DND-41 (cell line): ENCODE data around the gene PLEKHM3.

Experiments used
- ATAC-seq: fragments of 200-7000 bp; cut with Tn5 transposase; 3 replicates; pipeline ENCODE4 v1.9.1; 2021; ENCODE audit warnings: low read depth; ENCODE audit not compliant: insufficient read depth
- DNase-seq: peaks from one replicate; pipeline ENCODE4 v3.0.0-alpha.2; 2020
- H2AFZ ChIP-seq: 2 replicates; pipeline ENCODE4 v1.6.0; 2012; ENCODE audit warnings: low read depth, low read length
- H3K27ac ChIP-seq: 2 replicates; pipeline ENCODE4 v1.5.1; 2012; ENCODE audit warnings: low read length, inconsistent platforms
- H3K27me3 ChIP-seq: fragments of 200-600 bp; sonication (generic); 2 replicates; pipeline ENCODE4 v1.6.0; 2012; ENCODE audit warnings: low read length, mild to moderate bottlenecking, inconsistent platforms; ENCODE audit not compliant: insufficient read depth, poor library complexity
- H3K36me3 ChIP-seq: 2 replicates; pipeline ENCODE4 v1.5.1; 2012; ENCODE audit warnings: low read length, inconsistent platforms; ENCODE audit not compliant: insufficient read depth
- H3K4me1 ChIP-seq: 2 replicates; pipeline ENCODE4 v1.5.1; 2012; ENCODE audit warnings: mild to moderate bottlenecking, low read length; ENCODE audit not compliant: insufficient read depth
- H3K4me2 ChIP-seq: 2 replicates; pipeline ENCODE4 v1.6.0; 2012; ENCODE audit warnings: mild to moderate bottlenecking, moderate library complexity, low read length, inconsistent platforms; ENCODE audit not compliant: insufficient read depth
- H3K4me3 ChIP-seq, 2 experiments: fragments of 200-600 bp in 1 of 2; shearing (Covaris generic) in 1 of 2; 2 replicates each; pipeline ENCODE4 v1.5.1; 2012 to 2016; ENCODE audit warnings: inconsistent platforms in 2 of 2, low read length in 2 of 2, mild to moderate bottlenecking in 2 of 2, low read depth in 1 of 2, moderate library complexity in 1 of 2
- H3K79me2 ChIP-seq: 2 replicates; pipeline ENCODE4 v1.6.0; 2012; ENCODE audit warnings: low read length, inconsistent platforms; ENCODE audit not compliant: insufficient read depth
- H3K9ac ChIP-seq: 2 replicates; pipeline ENCODE4 v1.6.0; 2012; ENCODE audit warnings: low read depth, mild to moderate bottlenecking, inconsistent platforms, low read length, moderate library complexity
- H3K9me3 ChIP-seq: 2 replicates; pipeline ENCODE4 v1.5.1; 2012; ENCODE audit warnings: low read length, moderate library complexity, mild to moderate bottlenecking, inconsistent platforms; ENCODE audit not compliant: insufficient read depth, severe bottlenecking
- H4K20me1 ChIP-seq: 2 replicates; pipeline ENCODE4 v1.6.0; 2012; ENCODE audit warnings: low read length; ENCODE audit not compliant: insufficient read depth
- EZH2 ChIP-seq: IDR thresholded peaks from 3 replicates; pipeline ENCODE4 v1.6.1; 2012; ENCODE audit warnings: borderline replicate concordance, low read depth, mild to moderate bottlenecking, moderate library complexity, low read length, inconsistent platforms; ENCODE audit not compliant: severe bottlenecking
- TF ChIP-seq, protein P1 (sequence below): IDR thresholded peaks from 2 replicates; pipeline ENCODE4 v1.5.1; 2012; ENCODE audit warnings: borderline replicate concordance, low read length, moderate library complexity, mild to moderate bottlenecking; ENCODE audit not compliant: poor library complexity, severe bottlenecking; ENCODE audit errors: extremely low read depth

Gene PLEKHM3

DNA sequence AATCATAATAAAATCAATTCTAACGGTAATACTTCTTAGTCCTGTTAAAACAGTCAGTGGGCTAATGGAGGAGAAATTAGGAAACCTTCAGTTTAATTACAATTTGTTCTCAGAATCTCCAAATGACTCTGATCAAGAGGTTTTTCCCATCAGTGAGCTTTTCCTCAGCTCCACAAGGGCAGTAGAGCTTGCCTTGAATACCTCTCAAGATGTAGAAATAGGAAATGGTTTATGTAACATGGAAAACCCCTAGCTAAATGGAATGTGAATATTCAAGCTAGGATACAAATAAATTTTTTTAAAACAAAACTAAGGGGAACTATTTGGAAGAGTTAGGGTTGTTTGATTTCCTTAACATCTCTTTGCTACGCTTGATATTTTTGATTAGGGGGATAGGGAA is 87.5 kb downstream of the PLEKHM3 start:
- no peaks in the 10 kb centered on the region for H3K27me3 ChIP-seq
- H3K4me1 ChIP-seq: no peaks in the 10 kb centered on the region
- H3K36me3 ChIP-seq: no peaks in the 10 kb centered on the region
- H3K4me2 ChIP-seq: no peak overlapping the region
- H3K27ac ChIP-seq: no peak overlapping the region
- DNase-seq: no peak
- H3K4me3 ChIP-seq: no peak overlapping the region
- no peaks in the 10 kb centered on the region for H3K9me3 ChIP-seq
- no peak for ATAC-seq
- H3K79me2 ChIP-seq: no peaks in the 10 kb centered on the region
- TF ChIP-seq, protein P1, sequence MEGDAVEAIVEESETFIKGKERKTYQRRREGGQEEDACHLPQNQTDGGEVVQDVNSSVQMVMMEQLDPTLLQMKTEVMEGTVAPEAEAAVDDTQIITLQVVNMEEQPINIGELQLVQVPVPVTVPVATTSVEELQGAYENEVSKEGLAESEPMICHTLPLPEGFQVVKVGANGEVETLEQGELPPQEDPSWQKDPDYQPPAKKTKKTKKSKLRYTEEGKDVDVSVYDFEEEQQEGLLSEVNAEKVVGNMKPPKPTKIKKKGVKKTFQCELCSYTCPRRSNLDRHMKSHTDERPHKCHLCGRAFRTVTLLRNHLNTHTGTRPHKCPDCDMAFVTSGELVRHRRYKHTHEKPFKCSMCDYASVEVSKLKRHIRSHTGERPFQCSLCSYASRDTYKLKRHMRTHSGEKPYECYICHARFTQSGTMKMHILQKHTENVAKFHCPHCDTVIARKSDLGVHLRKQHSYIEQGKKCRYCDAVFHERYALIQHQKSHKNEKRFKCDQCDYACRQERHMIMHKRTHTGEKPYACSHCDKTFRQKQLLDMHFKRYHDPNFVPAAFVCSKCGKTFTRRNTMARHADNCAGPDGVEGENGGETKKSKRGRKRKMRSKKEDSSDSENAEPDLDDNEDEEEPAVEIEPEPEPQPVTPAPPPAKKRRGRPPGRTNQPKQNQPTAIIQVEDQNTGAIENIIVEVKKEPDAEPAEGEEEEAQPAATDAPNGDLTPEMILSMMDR: no peak
- no peaks in the 10 kb centered on the region for H4K20me1 ChIP-seq
- H2AFZ ChIP-seq: no peak overlapping the region
- H3K9ac ChIP-seq: no peak overlapping the region

DNA sequence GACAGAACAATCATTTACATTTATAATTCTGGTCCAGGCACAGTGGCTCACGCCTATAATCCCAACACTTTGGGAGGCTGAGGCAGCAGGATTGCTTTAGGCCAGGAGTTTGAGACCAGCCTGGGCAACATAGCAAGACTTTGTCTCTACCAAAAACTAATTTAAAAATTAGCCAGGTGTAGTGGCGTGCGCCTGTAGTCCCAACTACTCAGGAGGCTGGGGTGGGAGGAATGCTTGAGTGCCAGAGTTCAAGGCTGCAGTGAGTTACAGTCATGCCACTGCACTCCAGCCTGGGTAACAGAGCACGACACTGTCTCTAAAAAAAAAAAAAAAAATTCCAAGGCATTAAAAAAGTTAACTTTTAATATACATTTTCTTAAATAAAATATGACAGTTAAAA is 88.1 kb downstream of the PLEKHM3 start:
- Histone ChIP-seq H3K79me2 (no peaks in the 10 kb centered on the region), H3K36me3 (no peaks in the 10 kb centered on the region), H3K4me1 (no peaks in the 10 kb centered on the region), H4K20me1 (no peaks in the 10 kb centered on the region), H3K9me3 (no peaks in the 10 kb centered on the region), H3K4me3 (no peak overlapping the region), H3K4me2 (no peak overlapping the region), H3K27ac (no peak overlapping the region), H3K9ac (no peak overlapping the region), H2AFZ (no peak overlapping the region), H3K27me3 (no peaks in the 10 kb centered on the region)
- DNase-seq (no peak), ATAC-seq (no peak)
- TF ChIP-seq EZH2: no peak
- TF ChIP-seq, protein P1: no peak

DNA sequence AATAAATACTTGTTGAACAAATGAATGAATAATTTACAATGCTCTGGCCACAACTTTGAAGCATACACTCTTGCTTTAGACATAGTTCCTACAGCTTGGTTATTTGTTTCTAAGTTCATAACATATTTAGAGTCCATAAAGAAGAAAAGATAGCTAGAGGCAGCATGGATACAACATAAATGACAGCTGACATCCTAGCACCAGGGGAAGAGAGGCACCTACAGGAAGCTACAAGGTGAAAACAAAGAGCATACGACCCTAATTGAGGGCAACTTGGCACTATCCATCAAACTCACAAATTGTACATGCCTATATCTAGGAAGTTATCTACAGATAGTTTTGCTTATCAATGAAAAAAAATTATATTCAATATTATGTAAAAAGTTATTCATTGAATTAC is 88.9 kb downstream of the PLEKHM3 start:
- H3K4me1 ChIP-seq: no peaks in the 10 kb centered on the region
- no peak overlapping the region for H3K4me3 ChIP-seq
- H3K27me3 ChIP-seq: no peaks in the 10 kb centered on the region
- no peak overlapping the region for H2AFZ ChIP-seq
- H3K27ac ChIP-seq: no peak overlapping the region
- no peaks in the 10 kb centered on the region for H3K9me3 ChIP-seq
- no peak overlapping the region for H3K4me2 ChIP-seq
- no peaks in the 10 kb centered on the region for H4K20me1 ChIP-seq
- DNase-seq (no peak), ATAC-seq (no peak)
- TF ChIP-seq, protein P1: no peak
- TF ChIP-seq EZH2: no peak
- H3K9ac ChIP-seq: no peak overlapping the region
- H3K79me2 ChIP-seq: no peaks in the 10 kb centered on the region
- H3K36me3 ChIP-seq: no peaks in the 10 kb centered on the region

DNA sequence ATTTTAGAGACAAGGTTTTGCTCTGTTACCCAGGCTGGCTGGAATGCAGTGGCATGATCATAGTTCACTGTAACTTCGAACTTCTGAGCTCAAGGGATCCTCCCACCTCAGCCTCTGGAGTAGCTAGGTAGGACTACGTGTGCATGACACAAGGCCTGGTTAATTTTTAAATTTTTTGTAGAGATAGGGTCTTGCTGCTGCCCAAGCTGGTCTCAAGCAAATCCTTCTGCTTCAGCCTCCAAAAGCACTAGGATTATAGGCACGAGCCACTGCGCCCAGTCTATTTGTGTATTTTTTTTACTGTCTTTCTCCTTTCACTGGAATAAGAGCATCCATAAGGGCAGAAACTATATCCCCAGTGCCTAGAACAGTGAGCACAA is 89.3 kb downstream of the PLEKHM3 start:
- H2AFZ ChIP-seq: no peak overlapping the region
- no peaks in the 10 kb centered on the region for H3K9me3 ChIP-seq
- no peak for TF ChIP-seq EZH2
- TF ChIP-seq, protein P1: no peak
- H3K4me3 ChIP-seq: no peak overlapping the region
- H3K79me2 ChIP-seq: no peaks in the 10 kb centered on the region
- no peak overlapping the region for H3K9ac ChIP-seq
- no peaks in the 10 kb centered on the region for H3K36me3 ChIP-seq
- no peaks in the 10 kb centered on the region for H4K20me1 ChIP-seq
- ATAC-seq (no peak), DNase-seq (no peak)
- H3K27ac ChIP-seq: no peak overlapping the region
- H3K4me1 ChIP-seq: no peaks in the 10 kb centered on the region
- H3K4me2 ChIP-seq: no peak overlapping the region
- H3K27me3 ChIP-seq: no peaks in the 10 kb centered on the region
